Kidney glomerular epithelial cell (primary cell): ENCODE results near the gene FSD1L.
A peak's percentile ranks its signal among the peaks of the same experiment; 100 is the strongest.

ENCODE experiments used
- DNase-seq: peaks from one replicate; lab custom pipeline; 2025; lab: John Stamatoyannopoulos, UW

Gene FSD1L

GRCh38 chr9:105447814-105448812 lies at the start of gene FSD1L:
Gene FSD1L (plus strand): TSS chr9:105448034. CDS start chr9:105448221, 187 bp downstream.
- DNase-seq, result peak; percentile 85

GRCh38 chr9:105399117-105399516 lies 48.7 kb upstream of the FSD1L start:
- no peak for DNase-seq

- DNase-seq, result no peak
Observed at GRCh38 chr9:105401651-105402050, 46.2 kb upstream of the FSD1L start.

- no peak for DNase-seq
Observed at GRCh38 chr9:105403552-105404248, 44.1 kb upstream of the FSD1L start.

GRCh38 chr9:105405514-105406131 lies 42.2 kb upstream of the FSD1L start:
- no peak for DNase-seq

- DNase-seq, result no peak
Observed at GRCh38 chr9:105406369-105406768, 41.5 kb upstream of the FSD1L start.

- peak; percentile 5 for DNase-seq
Observed at GRCh38 chr9:105413525-105413924, 34.3 kb upstream of the FSD1L start.

- peak; percentile 30 for DNase-seq
Observed at GRCh38 chr9:105414947-105415661, 32.7 kb upstream of the FSD1L start.

- DNase-seq, result no peak
Observed at GRCh38 chr9:105415662-105415980, 32.2 kb upstream of the FSD1L start.

- no peak for DNase-seq
Observed at GRCh38 chr9:105416840-105417239, 31.0 kb upstream of the FSD1L start.

GRCh38 chr9:105418588-105419500 lies 29.0 kb upstream of the FSD1L start:
- no peak for DNase-seq

GRCh38 chr9:105419816-105420597 lies 27.8 kb upstream of the FSD1L start:
- no peak for DNase-seq

- no peak for DNase-seq
Observed at GRCh38 chr9:105421154-105421553, 26.7 kb upstream of the FSD1L start.

- no peak for DNase-seq
Observed at GRCh38 chr9:105421864-105422263, 26.0 kb upstream of the FSD1L start.

GRCh38 chr9:105425816-105426433 lies 21.9 kb upstream of the FSD1L start:
- no peak for DNase-seq

GRCh38 chr9:105426657-105427056 lies 21.2 kb upstream of the FSD1L start:
- no peak for DNase-seq

GRCh38 chr9:105431424-105432246 lies 16.2 kb upstream of the FSD1L start:
- no peak for DNase-seq

GRCh38 chr9:105432247-105432842 lies 15.5 kb upstream of the FSD1L start:
- no peak for DNase-seq
